ENCODE measurements around the gene TSPYL1. TPM values are rescaled to one million over a fixed set of nuclear protein-coding genes. Genes with fewer than 3 reads are reported as not detected.

The TSPYL1 gene
- total and polyA plus RNA-seq, 10 of the 15 experiments (the other 5 are each of a cell fraction or from before 2014, with no cell fraction given), result 22.9 to 44.1 (median 27.0) TPM

DNA sequence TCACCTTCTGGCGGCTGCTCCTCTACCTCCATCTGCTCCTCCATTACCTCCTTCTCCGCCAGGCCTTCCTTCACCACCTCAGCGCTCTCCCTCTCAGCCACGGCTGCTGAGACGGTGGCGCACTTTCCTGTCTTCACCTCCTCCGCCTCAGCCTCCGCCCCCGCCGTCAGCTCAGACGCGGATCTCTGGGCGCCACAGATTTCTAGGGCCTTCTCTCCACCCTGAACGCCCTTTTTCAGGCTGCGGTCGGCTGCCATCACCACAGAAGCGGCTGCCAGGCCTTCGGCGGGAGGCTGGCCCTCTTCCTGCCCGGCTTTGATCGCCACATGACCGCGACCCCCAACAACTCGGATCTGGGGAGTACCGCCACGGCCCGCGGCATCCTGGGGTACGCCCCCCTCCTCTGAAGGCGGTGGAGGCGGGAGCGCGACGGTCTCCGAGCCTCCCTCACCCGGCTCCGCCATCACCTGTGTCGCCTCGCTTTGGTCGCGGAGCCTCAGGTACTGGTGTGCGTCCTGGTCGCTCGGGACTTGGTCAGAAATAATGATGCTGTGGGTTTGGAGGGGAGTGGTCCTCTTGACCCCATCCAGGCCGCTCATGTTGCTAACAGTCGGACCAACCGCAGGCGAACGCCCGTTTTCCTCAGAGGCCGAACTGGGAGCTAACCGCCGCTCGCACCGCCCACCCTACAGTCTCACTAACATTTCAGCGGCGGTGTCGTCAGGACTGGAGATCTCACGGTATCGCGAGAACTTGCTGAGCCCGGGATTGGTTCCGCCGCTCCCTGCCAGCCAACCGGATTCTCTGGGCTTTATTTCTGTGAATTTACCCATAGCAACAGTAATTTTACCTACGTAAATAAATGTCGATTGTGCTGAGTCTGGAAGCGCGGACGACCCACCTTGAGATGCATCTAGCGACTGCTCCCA is at the start of gene TSPYL1 (continued):
- TF ChIP-seq, protein P1, sequence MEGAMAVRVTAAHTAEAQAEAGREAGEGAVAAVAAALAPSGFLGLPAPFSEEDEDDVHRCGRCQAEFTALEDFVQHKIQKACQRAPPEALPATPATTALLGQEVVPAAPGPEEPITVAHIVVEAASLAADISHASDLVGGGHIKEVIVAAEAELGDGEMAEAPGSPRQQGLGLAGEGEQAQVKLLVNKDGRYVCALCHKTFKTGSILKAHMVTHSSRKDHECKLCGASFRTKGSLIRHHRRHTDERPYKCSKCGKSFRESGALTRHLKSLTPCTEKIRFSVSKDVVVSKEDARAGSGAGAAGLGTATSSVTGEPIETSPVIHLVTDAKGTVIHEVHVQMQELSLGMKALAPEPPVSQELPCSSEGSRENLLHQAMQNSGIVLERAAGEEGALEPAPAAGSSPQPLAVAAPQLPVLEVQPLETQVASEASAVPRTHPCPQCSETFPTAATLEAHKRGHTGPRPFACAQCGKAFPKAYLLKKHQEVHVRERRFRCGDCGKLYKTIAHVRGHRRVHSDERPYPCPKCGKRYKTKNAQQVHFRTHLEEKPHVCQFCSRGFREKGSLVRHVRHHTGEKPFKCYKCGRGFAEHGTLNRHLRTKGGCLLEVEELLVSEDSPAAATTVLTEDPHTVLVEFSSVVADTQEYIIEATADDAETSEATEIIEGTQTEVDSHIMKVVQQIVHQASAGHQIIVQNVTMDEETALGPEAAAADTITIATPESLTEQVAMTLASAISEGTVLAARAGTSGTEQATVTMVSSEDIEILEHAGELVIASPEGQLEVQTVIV (IDR thresholded peaks at IDR 0.05; ENCODE audit: borderline replicate concordance, partially characterized antibody), result no peak
- TF ChIP-seq ZBED1 (IDR thresholded peaks at IDR 0.05; ENCODE audit: borderline replicate concordance), result no peak
- peak; percentile 2 for TF ChIP-seq RELA (IDR thresholded peaks at IDR 0.05; ENCODE audit: borderline replicate concordance, partially characterized antibody)
- peak; percentile 82 for TF ChIP-seq POU2F2 (IDR thresholded peaks at IDR 0.05; ENCODE audit: borderline replicate concordance, low read depth, low read length)
- no peak for TF ChIP-seq RAD21 (IDR thresholded peaks at IDR 0.05; ENCODE audit: insufficient read depth, low read depth, low read length)
- TF ChIP-seq PML (IDR thresholded peaks at IDR 0.05; ENCODE audit: low read length), result peak; percentile 85
- TF ChIP-seq EED (IDR thresholded peaks at IDR 0.05; ENCODE audit: low read depth), result no peak
- TF ChIP-seq CEBPB (IDR thresholded peaks at IDR 0.05; ENCODE audit: borderline replicate concordance in 1 of 2, low read depth in 2 of 2, low read length in 2 of 2), result no peak
- peak in 1 of 2 experiments; percentile 95; a peak in 2 of 3 replicates for TF ChIP-seq EGR1 (IDR thresholded peaks at IDR 0.05; ENCODE audit: borderline replicate concordance in 1 of 2, low read depth in 2 of 2, low read length in 2 of 2)
- peak; percentile 99 for TF ChIP-seq NFYB (IDR thresholded peaks at IDR 0.05; ENCODE audit: insufficient read depth, low read depth, low read length)
- 0 out of 2 replicates have a peak, but pooled peaks have one; percentile 58 for TF ChIP-seq SMARCA5 (IDR thresholded peaks at IDR 0.05)
- TF ChIP-seq POLR2AphosphoS5 (IDR thresholded peaks at IDR 0.05; ENCODE audit: low read length), result peak; percentile 91
- TF ChIP-seq SMAD5 (IDR thresholded peaks at IDR 0.05; ENCODE audit: low read depth), result peak; percentile 85; the same call in 1 of the 2 replicates
- TF ChIP-seq, protein P2, sequence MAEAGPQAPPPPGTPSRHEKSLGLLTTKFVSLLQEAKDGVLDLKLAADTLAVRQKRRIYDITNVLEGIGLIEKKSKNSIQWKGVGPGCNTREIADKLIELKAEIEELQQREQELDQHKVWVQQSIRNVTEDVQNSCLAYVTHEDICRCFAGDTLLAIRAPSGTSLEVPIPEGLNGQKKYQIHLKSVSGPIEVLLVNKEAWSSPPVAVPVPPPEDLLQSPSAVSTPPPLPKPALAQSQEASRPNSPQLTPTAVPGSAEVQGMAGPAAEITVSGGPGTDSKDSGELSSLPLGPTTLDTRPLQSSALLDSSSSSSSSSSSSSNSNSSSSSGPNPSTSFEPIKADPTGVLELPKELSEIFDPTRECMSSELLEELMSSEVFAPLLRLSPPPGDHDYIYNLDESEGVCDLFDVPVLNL (IDR thresholded peaks at IDR 0.05; ENCODE audit: low read depth, low read length), result no peak
- no peak for TF ChIP-seq CHD4 (IDR thresholded peaks at IDR 0.05)
- TF ChIP-seq SREBF1 (IDR thresholded peaks at IDR 0.05; ENCODE audit: low read length), result no peak
- TF ChIP-seq CHD1 (IDR thresholded peaks at IDR 0.05; ENCODE audit: low read depth, low read length), result 0 out of 2 replicates have a peak, but pooled peaks have one; percentile 66
- no peak for TF ChIP-seq HDAC2 (IDR thresholded peaks at IDR 0.05)
- TF ChIP-seq WRNIP1 (IDR thresholded peaks at IDR 0.05; ENCODE audit: borderline replicate concordance, low read depth, low read length), result no peak
- TF ChIP-seq CREM (IDR thresholded peaks at IDR 0.05; ENCODE audit: low read depth), result peak; percentile 57
- TF ChIP-seq IRF4 (IDR thresholded peaks at IDR 0.05; ENCODE audit: low read depth, low read length), result no peak
- no peak for TF ChIP-seq NR2C2 (IDR thresholded peaks at IDR 0.05; ENCODE audit: borderline replicate concordance, control insufficient read depth, insufficient read length, low read depth)
- TF ChIP-seq FOS (IDR thresholded peaks at IDR 0.05; ENCODE audit: borderline replicate concordance, extremely low read depth, insufficient read length), result peak; percentile 47
- TF ChIP-seq ELK1 (IDR thresholded peaks at IDR 0.05; ENCODE audit: low read depth, low read length), result no peak
- TF ChIP-seq, protein P3, sequence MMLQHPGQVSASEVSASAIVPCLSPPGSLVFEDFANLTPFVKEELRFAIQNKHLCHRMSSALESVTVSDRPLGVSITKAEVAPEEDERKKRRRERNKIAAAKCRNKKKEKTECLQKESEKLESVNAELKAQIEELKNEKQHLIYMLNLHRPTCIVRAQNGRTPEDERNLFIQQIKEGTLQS (IDR thresholded peaks at IDR 0.05; ENCODE audit: borderline replicate concordance, extremely low read depth, low read depth, low read length), result no peak
- TF ChIP-seq CREB1 (IDR thresholded peaks at IDR 0.05; ENCODE audit: low read depth), result peak; percentile 84
